H9 (cell line): ENCODE data around the gene CEP120. TPM values are rescaled to one million over a fixed set of nuclear protein-coding genes. Genes with fewer than 3 reads are reported as not detected.

ENCODE experiments used
- DNase-seq: peaks from one replicate; pipeline ENCODE4 v3.0.0-alpha.2; 2017
- H2AFZ ChIP-seq: one replicate; pipeline ENCODE4 v1.6.1; 2013; ENCODE audit warnings: mild to moderate bottlenecking, low read length, control low read depth, moderate library complexity
- H2AK5ac ChIP-seq: 2 replicates; pipeline ENCODE4 v1.6.1; 2013; ENCODE audit warnings: low read length, control low read depth, mixed read lengths; ENCODE audit not compliant: insufficient read length
- H2BK120ac ChIP-seq: one replicate; pipeline ENCODE4 v1.6.1; 2013; ENCODE audit warnings: low read depth, mild to moderate bottlenecking, low read length, control low read depth, inconsistent platforms; ENCODE audit not compliant: poor library complexity, severe bottlenecking
- H2BK12ac ChIP-seq: 2 replicates; pipeline ENCODE4 v1.6.1; 2013; ENCODE audit warnings: low read length, control low read depth, mixed read lengths, low read depth; ENCODE audit not compliant: insufficient read length
- H2BK15ac ChIP-seq: 2 replicates; pipeline ENCODE4 v1.6.1; 2013; ENCODE audit warnings: low read depth, low read length, control low read depth
- H2BK20ac ChIP-seq: one replicate; pipeline ENCODE4 v1.6.1; 2013; ENCODE audit warnings: low read depth, mild to moderate bottlenecking, low read length, control low read depth, inconsistent platforms; ENCODE audit not compliant: poor library complexity, severe bottlenecking
- H2BK5ac ChIP-seq: 2 replicates; pipeline ENCODE4 v1.6.1; 2013; ENCODE audit warnings: low read length, control low read depth, mixed read lengths; ENCODE audit not compliant: insufficient read length
- H3K14ac ChIP-seq: 2 replicates; pipeline ENCODE4 v1.6.1; 2013; ENCODE audit warnings: low read length, control low read depth; ENCODE audit not compliant: insufficient read depth
- H3K18ac ChIP-seq: 2 replicates; pipeline ENCODE4 v1.6.1; 2013; ENCODE audit warnings: low read depth, mild to moderate bottlenecking, mixed read lengths, low read length, control low read depth; ENCODE audit not compliant: insufficient read length
- H3K23ac ChIP-seq: 2 replicates; pipeline ENCODE4 v1.6.1; 2013; ENCODE audit warnings: low read length, control low read depth, mixed read lengths, low read depth; ENCODE audit not compliant: insufficient read length
- H3K23me2 ChIP-seq: 2 replicates; pipeline ENCODE4 v1.6.1; 2013; ENCODE audit warnings: low read depth, mild to moderate bottlenecking, mixed read lengths, low read length, control low read depth; ENCODE audit not compliant: insufficient read length, poor library complexity, severe bottlenecking
- H3K27ac ChIP-seq: 2 replicates; pipeline ENCODE4 v1.5.1; 2013; ENCODE audit warnings: low read length, control low read depth, mixed read lengths, low read depth; ENCODE audit not compliant: insufficient read length
- H3K27me3 ChIP-seq: 2 replicates; pipeline ENCODE4 v1.6.1; 2013; ENCODE audit warnings: low read length, control low read depth, inconsistent platforms; ENCODE audit not compliant: insufficient read depth
- H3K4ac ChIP-seq: 2 replicates; pipeline ENCODE4 v1.6.1; 2013; ENCODE audit warnings: low read depth, mild to moderate bottlenecking, control low read depth, inconsistent platforms, low read length, moderate library complexity
- H3K4me1 ChIP-seq: 2 replicates; pipeline ENCODE4 v1.6.1; 2013; ENCODE audit warnings: low read length, control low read depth, inconsistent platforms; ENCODE audit not compliant: insufficient read depth
- H3K4me2 ChIP-seq: 2 replicates; pipeline ENCODE4 v1.6.1; 2013; ENCODE audit warnings: low read length, control low read depth, mixed read lengths; ENCODE audit not compliant: insufficient read length, insufficient read depth
- H3K56ac ChIP-seq: 2 replicates; pipeline ENCODE4 v1.6.1; 2013; ENCODE audit warnings: low read depth, mild to moderate bottlenecking, mixed read lengths, low read length, control low read depth; ENCODE audit not compliant: insufficient read length
- H3K79me1 ChIP-seq: 2 replicates; pipeline ENCODE4 v1.6.1; 2013; ENCODE audit warnings: low read depth, mild to moderate bottlenecking, moderate library complexity, low read length, control low read depth, inconsistent platforms; ENCODE audit not compliant: insufficient read depth, poor library complexity, severe bottlenecking
- H3K79me2 ChIP-seq: 2 replicates; pipeline ENCODE4 v1.6.1; 2013; ENCODE audit warnings: low read length, control low read depth, inconsistent platforms; ENCODE audit not compliant: insufficient read depth
- H3K9ac ChIP-seq: 2 replicates; pipeline ENCODE4 v1.6.1; 2013; ENCODE audit warnings: low read length, control low read depth, mixed read lengths; ENCODE audit not compliant: insufficient read length; ENCODE audit errors: extremely low read depth
- H3K9me3 ChIP-seq: one replicate; pipeline ENCODE4 v1.6.1; 2013; ENCODE audit warnings: low read depth, low read length, inconsistent platforms; ENCODE audit not compliant: control insufficient read depth
- H3T11ph ChIP-seq: one replicate; pipeline ENCODE4 v1.6.1; 2013; ENCODE audit warnings: mild to moderate bottlenecking, low read length, control low read depth, inconsistent platforms
- H4K20me1 ChIP-seq: one replicate; pipeline ENCODE4 v1.6.1; 2013; ENCODE audit not compliant: control insufficient read depth, insufficient read length, insufficient read depth
- H4K5ac ChIP-seq: 2 replicates; pipeline ENCODE4 v1.6.1; 2013; ENCODE audit warnings: low read depth, mild to moderate bottlenecking, mixed read lengths, low read length, control low read depth; ENCODE audit not compliant: insufficient read length
- H4K8ac ChIP-seq: replicated peaks from 2 replicates; pipeline ENCODE4 v1.6.1; 2013; ENCODE audit warnings: low read length, control low read depth, mixed read lengths, low read depth; ENCODE audit not compliant: insufficient read length
- H4K91ac ChIP-seq: 2 replicates; pipeline ENCODE4 v1.6.1; 2013; ENCODE audit warnings: low read depth, mild to moderate bottlenecking, moderate library complexity, mixed read lengths, low read length, control low read depth; ENCODE audit not compliant: insufficient read length
- H3K27ac Mint-ChIP-seq, 3 experiments: 2 replicates in 2 of 3; 3 replicates in 1 of 3; pipeline ENCODE4 v1.8.0; 2020 to 2021; ENCODE audit warnings: mixed read lengths in 3 of 3, mild to moderate bottlenecking in 1 of 3, moderate library complexity in 1 of 3
- H3K27me3 Mint-ChIP-seq: 2 replicates; pipeline ENCODE4 v1.8.0; 2021; ENCODE audit warnings: low read depth, mild to moderate bottlenecking, moderate library complexity, mixed read lengths
- H3K36me3 Mint-ChIP-seq, 3 experiments: 2 replicates in 2 of 3; 3 replicates in 1 of 3; pipeline ENCODE4 v1.8.0; 2020 to 2021; ENCODE audit warnings: low read depth in 3 of 3, mixed read lengths in 3 of 3; ENCODE audit not compliant: insufficient read depth in 1 of 3
- H3K4me1 Mint-ChIP-seq, 2 experiments: 2 replicates each; pipeline ENCODE4 v1.8.0; 2020; ENCODE audit warnings: mixed read lengths in 2 of 2
- H3K4me3 Mint-ChIP-seq, 2 experiments: 2 replicates in 1 of 2; 3 replicates in 1 of 2; pipeline ENCODE4 v1.8.0; 2020 to 2021; ENCODE audit warnings: mild to moderate bottlenecking in 2 of 2, mixed read lengths in 2 of 2, moderate library complexity in 1 of 2
- H3K9me3 Mint-ChIP-seq, 2 experiments: 2 replicates in 1 of 2; 3 replicates in 1 of 2; pipeline ENCODE4 v1.8.0; 2020; ENCODE audit warnings: mild to moderate bottlenecking in 2 of 2, mixed read lengths in 2 of 2, moderate library complexity in 1 of 2
- total RNA-seq: library from RNA; stranded (reverse); gene quantifications from 2 replicates; pipeline ENCODE4 v1.2.1, GENCODE V29; 2021
- TF ChIP-seq, protein P1 (sequence below): fragments of 200-600 bp; sonication (generic); conservative IDR thresholded peaks from 3 replicates; pipeline ENCODE4 v1.8.0; 2021; ENCODE audit warnings: antibody characterized with exemption, mild to moderate bottlenecking

Gene CEP120
- total RNA-seq, 1 experiment from 2014 or later, result 22.5 TPM

DNA sequence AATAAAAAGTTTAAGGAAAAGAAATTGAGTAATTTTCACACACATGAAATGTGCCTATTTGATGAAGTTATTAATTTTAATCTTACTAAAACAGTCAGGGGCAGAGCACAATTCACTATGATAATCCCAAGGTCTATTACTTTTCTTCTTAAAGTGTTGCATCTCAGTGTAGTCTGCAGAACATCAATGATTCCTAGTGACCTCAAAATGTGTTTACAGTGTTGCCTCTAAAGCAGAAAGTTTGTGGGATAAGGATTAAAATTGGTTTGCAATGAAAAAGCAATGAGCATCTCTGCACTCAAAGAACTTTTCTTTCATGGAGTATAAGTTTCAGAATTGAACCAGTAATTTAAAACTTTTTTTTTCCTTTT lies 63.0 kb downstream of the CEP120 start:
- Mint-ChIP-seq H3K4me1 (peaks cover 0 to 2% of the 10 kb centered on the region in 2 experiments; a peak in 1 of 4 replicates), H3K36me3 (peaks cover 19 to 26% (median 24%) of the 10 kb centered on the region in 3 experiments), H3K27ac (no peak overlapping the region), H3K27me3 (no peaks in the 10 kb centered on the region), H3K4me3 (no peak overlapping the region), H3K9me3 (peaks cover 7 to 8% of the 10 kb centered on the region in 2 experiments)
- H3K9ac ChIP-seq, result no peak overlapping the region
- DNase-seq, result no peak
- H3K27ac ChIP-seq, result no peak overlapping the region
- no peaks in the 10 kb centered on the region for H3K79me2 ChIP-seq
- no peak overlapping the region for H2BK5ac ChIP-seq
- no peaks in the 10 kb centered on the region for H3K9me3 ChIP-seq
- H3K23me2 ChIP-seq, result no peaks in the 10 kb centered on the region
- H4K20me1 ChIP-seq, result no peaks in the 10 kb centered on the region
- no peak overlapping the region for H2AK5ac ChIP-seq
- H4K91ac ChIP-seq, result no peak overlapping the region
- H3K56ac ChIP-seq, result no peak overlapping the region
- no peak overlapping the region for H2BK20ac ChIP-seq
- no peaks in the 10 kb centered on the region for H3K27me3 ChIP-seq
- H3K4me2 ChIP-seq, result no peak overlapping the region
- H3K18ac ChIP-seq, result no peak overlapping the region
- no peaks in the 10 kb centered on the region for H3K79me1 ChIP-seq
- H3K14ac ChIP-seq, result no peak overlapping the region
- H2BK12ac ChIP-seq, result no peak overlapping the region
- no peak overlapping the region for H4K8ac ChIP-seq
- H3K4me1 ChIP-seq, result no peaks in the 10 kb centered on the region
- H3K23ac ChIP-seq, result no peak overlapping the region
- TF ChIP-seq, protein P1, sequence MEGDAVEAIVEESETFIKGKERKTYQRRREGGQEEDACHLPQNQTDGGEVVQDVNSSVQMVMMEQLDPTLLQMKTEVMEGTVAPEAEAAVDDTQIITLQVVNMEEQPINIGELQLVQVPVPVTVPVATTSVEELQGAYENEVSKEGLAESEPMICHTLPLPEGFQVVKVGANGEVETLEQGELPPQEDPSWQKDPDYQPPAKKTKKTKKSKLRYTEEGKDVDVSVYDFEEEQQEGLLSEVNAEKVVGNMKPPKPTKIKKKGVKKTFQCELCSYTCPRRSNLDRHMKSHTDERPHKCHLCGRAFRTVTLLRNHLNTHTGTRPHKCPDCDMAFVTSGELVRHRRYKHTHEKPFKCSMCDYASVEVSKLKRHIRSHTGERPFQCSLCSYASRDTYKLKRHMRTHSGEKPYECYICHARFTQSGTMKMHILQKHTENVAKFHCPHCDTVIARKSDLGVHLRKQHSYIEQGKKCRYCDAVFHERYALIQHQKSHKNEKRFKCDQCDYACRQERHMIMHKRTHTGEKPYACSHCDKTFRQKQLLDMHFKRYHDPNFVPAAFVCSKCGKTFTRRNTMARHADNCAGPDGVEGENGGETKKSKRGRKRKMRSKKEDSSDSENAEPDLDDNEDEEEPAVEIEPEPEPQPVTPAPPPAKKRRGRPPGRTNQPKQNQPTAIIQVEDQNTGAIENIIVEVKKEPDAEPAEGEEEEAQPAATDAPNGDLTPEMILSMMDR, result no peak
- no peak overlapping the region for H2BK15ac ChIP-seq
- H4K5ac ChIP-seq, result no peak overlapping the region
- H2AFZ ChIP-seq, result no peak overlapping the region
- no peak overlapping the region for H3T11ph ChIP-seq
- H3K4ac ChIP-seq, result no peak overlapping the region
- no peak overlapping the region for H2BK120ac ChIP-seq
